HG02759 (cell line): ENCODE measurements around the gene ARHGEF11.
"Not testable (repeated sequence)": the region's sequence is repeated elsewhere in the genome, so short reads cannot be mapped to it uniquely, and the experiment has no call there.

Source experiments
- ATAC-seq: cut with Tn5 transposase; IDR thresholded peaks from one replicate; pipeline ENCODE4 v1.9.1; 2021; ENCODE audit warnings: mild to moderate bottlenecking, moderate library complexity; ENCODE audit not compliant: unreplicated experiment

The ARHGEF11 gene

GRCh38 chr1:157055729-157056128 is 10.2 kb upstream of the ARHGEF11 start:
- ATAC-seq, result not testable (repeated sequence)

- ATAC-seq, result no peak
Observed at GRCh38 chr1:157050836-157051235, 5.3 kb upstream of the ARHGEF11 start.

GRCh38 chr1:157047062-157047410 is 1.5 kb upstream of the ARHGEF11 start:
- no peak for ATAC-seq

- no peak for ATAC-seq
Observed at GRCh38 chr1:157044326-157044725, 1.2 kb downstream of the ARHGEF11 start.

DNA sequence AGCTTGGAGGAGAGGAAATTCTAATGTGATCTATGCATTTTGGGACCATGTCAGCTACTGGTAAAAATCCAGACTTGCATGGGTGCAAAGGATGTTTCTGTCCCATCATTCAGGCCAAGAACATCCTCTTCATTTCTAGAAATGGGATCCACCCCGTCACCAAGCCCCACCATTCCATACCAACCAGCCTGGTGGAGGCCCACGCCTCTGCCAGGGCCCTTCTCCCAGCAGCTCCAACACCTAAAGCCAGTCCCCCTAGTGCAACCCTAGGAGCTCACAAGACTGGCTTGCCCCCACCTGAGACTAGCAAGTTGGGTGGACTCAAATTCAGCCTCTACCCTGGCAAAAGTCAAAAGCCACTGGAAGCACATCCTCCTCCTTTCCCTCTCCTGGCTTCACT is 1.9 kb downstream of the ARHGEF11 start:
- ATAC-seq, result no peak

DNA sequence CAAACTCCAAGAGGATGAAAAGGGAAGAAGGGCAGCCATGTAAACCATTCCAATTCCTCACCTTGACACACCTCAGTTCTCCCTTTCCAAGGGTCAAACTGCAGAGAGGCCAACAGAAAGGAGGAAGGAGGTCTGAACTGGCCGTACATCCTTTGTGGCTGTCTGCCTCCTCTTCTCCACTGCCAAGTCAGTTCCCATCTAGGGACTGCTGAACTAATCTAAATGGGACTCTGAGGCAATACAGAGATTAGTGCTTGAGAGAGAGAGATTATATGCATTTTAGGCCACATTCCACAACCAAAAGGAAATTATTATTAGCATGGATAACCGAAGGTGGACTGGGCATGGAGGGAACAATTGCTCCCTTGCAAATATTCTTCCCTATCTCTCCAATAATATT is 2.7 kb downstream of the ARHGEF11 start:
- no peak for ATAC-seq

DNA sequence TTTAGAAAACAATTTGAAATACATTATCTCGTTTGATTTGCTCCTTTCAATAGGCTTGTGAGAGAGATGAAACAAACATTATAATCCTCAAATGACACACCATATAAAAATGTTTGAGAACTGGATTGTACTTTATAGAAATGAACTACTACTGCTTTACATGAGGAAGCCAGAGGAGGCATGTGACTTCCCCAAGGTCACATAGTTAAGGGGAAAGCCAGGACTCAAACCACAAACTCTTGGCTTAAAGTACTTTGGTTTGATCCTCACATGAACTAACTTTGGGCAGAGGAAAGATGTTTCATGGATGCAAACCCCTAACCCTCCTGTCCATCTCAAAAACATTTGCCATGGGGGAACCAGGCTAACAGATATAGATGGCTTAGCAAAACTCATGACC is 4.7 kb downstream of the ARHGEF11 start:
- ATAC-seq, result no peak

GRCh38 chr1:157035121-157035520 is 10.4 kb downstream of the ARHGEF11 start:
- no peak for ATAC-seq

GRCh38 chr1:157034137-157034800 is 11.3 kb downstream of the ARHGEF11 start:
- no peak for ATAC-seq

GRCh38 chr1:157033357-157033876 is 12.1 kb downstream of the ARHGEF11 start:
- ATAC-seq, result no peak

GRCh38 chr1:157032303-157032702 is 13.2 kb downstream of the ARHGEF11 start:
- no peak for ATAC-seq

GRCh38 chr1:157030728-157031127 is 14.8 kb downstream of the ARHGEF11 start:
- ATAC-seq, result no peak

GRCh38 chr1:157028674-157029073 is 16.9 kb downstream of the ARHGEF11 start:
- no peak for ATAC-seq

GRCh38 chr1:157025856-157026255 is 19.7 kb downstream of the ARHGEF11 start:
- no peak for ATAC-seq

DNA sequence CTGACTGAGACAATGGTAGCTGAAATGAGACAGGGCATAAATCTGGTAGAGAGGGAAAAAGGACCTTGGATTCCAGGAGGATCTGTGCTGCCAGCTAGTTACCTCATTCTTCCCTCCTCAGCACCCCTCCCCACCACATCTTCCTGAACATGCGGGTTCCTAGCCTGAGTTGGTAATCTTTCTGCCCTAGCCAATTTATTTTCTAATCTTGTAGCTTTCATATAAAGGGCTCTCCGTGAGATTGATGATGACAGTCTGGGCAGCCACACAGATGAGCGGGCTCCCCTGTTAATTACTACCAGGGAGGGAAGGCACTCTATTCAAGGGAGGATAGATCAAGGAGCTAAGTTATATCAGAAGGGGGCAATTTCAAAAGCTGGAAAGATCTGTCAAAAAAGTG is 20.2 kb downstream of the ARHGEF11 start:
- ATAC-seq, result no peak

DNA sequence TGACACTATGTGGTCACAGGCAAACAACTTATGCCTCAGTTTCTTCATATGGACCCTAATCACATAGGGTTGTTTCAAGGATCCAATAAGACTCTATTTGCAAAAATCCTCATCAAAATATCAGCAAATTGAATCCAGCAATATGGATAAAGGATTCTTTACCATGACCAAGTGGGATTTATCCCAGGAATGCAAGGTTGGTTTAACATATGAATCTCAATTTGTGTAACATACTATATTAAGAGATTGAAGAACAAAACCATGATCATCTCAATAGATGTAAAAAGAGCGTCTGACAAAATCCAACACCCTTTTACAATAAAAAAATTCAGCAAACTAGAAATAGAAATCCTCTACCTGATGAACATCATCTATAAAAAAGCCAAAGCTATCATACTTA is 23.9 kb downstream of the ARHGEF11 start:
- ATAC-seq, result no peak

- ATAC-seq, result no peak
Observed at GRCh38 chr1:157019457-157019856, 26.1 kb downstream of the ARHGEF11 start.

DNA sequence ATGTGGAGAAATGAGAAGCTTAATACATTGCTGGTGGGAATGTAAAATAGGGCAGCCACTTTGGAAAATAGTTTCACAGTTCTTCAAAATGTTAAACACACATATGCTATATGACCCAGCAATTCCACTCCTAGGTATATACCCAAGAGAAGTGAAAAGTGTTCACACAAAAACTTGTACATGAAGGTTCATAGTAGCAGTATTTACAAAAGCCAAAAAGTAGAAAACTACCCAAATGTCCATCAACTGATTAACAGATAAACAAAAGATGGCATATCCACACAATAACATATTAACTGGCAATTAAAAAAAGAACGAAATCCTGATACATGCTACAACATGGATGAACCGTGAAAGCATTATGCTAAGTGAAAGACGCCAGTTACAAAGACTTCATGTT is 33.7 kb downstream of the ARHGEF11 start:
- no peak for ATAC-seq

DNA sequence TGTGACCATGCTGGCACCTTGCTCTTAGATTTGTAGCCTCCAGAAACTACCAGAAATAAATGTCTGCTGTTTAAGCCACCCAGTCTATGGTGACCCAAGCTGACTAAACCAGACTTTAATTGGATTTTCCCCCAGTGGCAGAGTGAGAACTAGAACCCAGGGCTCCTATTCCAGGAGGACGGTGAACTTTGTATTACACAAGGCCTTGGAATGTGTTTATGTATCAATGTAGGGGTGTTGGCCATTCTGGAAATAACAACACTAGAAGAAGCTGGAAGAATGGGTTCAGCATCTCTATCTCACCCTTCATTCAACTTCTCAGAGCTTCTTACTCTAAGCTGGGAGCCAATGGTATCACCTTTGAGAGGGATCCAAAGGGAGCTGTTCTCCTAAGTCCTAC is 37.0 kb downstream of the ARHGEF11 start:
- no peak for ATAC-seq

DNA sequence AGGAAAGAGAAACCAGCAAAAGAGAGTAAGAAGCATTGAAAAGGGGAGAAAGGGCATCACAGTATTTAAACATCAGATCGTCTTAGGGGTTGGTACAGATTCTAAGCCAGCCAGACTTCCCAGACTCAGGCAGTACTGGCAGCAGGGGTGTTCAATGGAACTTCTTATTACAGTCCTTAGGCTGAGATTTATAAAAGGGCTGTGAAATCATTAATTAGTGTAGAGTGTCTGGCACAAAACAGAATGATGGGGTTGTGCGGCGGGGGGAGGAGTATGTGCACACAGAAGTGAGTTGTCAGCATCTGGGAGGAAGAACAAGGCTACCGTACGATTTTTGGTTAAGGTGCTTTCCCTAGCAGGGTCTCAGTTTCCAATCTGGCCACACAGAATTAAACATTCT is 38.2 kb downstream of the ARHGEF11 start:
- no peak for ATAC-seq

DNA sequence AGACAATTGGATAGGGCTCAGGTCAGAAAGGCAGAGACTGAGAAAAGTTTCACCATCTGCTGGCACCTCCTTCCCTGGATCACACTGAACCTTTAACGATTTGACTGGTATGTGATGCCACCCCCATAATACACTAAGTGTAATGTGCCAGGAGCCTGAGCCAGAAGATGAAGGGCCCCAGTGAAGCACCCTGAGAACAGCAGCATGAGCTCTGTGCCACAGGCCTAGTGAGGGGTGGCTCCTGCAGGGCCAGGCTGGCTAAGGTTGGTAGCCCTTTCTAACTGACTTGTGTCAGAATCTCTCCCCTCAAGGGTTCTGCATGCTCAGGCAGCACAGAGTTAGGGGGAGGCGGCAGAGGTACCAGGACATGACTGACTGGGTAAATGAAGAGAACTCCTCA is 38.9 kb downstream of the ARHGEF11 start:
- no peak for ATAC-seq

DNA sequence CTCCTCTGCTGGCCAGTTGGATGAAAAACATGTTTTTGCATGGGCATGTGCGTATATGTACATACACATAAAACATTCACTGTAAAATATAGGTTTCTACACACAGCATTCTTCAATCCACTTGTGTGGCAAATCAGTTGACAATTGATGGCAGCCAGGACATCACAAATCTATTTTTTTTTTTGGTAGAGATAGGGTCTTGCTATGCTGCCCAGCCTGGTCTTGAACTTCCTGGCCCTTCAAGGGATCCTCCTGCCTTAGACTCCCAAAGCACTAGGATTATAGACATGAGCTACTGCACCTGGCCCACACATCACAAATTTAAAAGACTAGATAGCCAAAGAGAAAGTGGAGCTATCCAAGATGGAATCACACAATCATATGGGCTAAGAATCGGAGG is 39.6 kb downstream of the ARHGEF11 start:
- ATAC-seq, result no peak

DNA sequence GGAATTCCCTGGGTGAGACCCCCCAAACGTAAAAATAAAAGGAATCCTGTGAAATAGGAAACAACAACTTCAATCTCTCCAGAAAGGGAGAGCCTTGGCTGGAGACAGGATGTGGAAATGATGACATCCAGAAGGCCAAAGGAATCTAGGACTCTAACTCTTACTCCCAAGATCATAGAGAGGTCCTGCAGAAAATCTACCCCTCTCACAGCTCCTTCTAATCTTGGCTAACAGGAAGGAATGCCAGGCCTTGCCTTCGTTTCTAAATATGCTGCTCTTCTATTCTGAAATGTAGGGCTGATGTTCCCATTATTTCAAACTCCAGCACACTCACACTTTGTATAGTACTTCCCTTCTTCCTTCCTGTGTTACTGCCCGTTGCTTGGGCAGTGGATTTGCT is 40.7 kb downstream of the ARHGEF11 start:
- ATAC-seq, result no peak
